ENCODE data around the gene LRRC18.

LRRC18 gene

DNA sequence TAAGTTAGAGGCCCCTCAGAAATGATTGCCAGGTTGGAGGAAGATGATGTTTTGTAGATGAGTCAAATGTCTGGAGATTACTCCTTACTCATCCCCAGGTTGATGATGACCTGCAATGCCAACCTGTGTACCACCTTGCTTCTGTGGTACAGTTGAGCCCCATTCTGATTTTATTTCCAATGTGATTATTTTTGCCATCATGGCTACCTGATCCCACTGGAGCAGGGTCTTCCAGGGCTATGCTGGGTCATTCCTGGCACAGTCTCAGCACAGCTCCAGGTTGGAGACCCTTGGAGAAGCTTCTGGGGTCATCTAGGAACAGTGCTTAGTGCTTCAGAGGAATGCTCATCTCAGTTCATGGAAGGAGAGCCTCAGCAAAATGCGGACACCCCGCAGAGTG lies 34.3 kb downstream of the LRRC18 start:
- no peak for DNase-seq

DNA sequence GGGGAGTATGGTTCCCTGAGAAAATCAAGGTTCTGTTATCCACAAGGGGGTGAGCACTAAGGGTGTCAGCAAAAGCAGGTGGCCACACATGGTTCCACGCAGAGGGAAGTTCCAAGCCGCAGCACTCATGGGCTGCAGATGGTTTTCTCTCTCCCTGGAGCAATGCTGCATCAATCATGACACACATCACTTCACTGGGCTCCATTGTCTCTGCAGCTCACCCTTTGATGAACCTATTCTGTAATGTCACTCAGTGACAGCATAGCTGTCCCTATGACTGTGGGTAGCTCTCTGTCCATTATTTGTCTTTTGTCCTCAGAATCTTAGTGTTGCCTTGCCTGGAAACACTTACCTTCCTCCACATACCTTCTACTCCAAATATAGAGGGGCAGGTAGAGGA lies 34.8 kb downstream of the LRRC18 start:
- DNase-seq, result no peak

DNA sequence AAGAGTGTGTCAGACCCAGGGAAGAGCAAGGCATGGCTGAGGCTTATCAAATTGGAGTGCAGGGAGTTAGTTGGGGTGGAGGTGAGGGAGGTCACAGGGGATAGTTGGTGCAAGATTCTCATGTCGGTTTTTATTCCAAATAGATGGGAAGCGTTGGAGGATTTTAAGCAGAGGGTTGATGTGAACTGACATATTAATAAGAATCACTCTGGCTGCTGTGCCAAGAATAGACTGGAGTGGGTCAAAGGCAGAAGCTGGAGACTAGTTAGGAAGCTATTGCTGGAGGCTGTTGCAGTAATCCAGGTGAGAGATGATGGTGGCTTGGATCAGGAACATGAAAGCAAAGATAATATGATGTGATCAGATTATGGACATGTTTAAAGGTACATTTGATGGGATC lies 36.5 kb downstream of the LRRC18 start:
- DNase-seq, result no peak

DNA sequence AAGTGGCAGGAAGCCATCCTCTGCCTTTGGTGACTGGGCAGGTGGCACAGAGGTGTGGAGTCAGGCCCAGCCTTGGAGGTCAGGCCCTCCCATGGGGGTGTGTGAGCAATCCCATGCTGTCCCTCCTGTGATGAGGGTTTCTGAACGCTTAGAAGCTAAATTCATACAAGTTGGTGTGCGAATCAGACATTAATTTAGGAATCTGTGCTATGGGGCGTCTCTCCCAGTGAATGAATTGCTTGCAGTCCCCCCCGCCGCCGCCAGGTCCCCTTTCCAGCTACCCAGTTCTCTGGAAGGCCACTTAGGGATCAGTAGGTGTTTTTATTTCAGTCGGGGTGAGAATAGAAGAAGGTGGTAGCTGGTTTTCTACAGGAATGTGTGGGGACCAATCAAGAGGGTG lies 37.5 kb downstream of the LRRC18 start:
- DNase-seq, result no peak

DNA sequence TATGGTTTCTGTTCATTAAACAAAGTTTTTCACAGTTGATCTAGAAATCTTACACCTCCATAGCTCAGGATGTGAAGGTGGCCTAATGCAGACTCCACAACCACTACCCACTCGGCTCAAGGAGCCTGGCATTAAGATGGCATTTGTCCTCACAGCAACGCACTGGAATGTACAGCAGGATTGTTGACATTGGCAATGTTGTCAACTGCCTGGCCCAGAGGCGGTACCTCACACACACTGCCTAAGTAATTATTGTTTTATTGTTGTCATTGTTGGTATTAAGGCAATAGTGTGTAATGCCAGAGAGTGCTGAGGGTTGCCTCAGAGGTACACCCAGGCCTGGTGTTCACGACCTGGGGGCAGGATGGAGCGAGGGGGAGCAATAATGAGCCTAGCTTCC lies 38.3 kb downstream of the LRRC18 start:
- no peak for DNase-seq

DNA sequence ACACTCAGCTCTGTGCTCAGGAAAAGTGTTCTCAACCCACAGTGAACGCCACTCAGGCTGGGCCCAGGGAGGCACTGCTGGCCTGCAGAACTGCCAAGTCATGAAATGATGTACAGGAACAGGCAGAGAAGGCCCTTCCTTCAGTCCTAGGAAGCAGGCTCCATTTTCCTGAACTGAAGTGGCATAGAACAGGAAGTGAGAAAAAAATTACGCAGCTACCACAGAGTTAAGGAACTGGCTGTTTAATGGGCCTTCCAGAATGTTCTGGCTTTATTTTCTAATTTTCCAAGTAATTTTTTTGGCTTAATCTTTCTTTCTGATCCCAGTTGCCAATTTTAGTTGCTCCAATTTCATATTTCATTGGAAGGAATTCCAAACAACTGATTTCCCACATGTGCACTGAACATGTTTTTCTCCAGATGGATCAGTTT lies 39.3 kb downstream of the LRRC18 start:
- no peak for DNase-seq

DNA sequence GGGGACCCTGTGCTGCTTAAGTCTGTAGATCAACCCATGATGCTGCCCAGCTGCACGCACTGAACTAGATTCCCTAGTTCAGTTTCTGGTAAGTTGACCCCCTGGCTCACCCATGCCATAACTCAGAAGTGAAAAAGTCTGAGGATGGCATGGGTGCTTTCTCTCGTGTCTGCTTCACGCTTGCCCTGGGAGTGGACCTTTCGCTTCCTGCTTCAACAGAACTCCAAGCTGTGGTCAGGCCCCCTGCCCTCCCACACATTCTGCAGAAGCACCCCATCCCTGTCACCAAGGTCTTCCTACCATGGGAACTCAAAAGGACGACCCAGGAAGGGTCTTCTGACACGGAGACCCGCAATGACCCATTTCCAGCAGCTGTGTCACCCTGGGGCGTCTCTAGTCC lies 39.9 kb downstream of the LRRC18 start:
- DNase-seq, result no peak

DNA sequence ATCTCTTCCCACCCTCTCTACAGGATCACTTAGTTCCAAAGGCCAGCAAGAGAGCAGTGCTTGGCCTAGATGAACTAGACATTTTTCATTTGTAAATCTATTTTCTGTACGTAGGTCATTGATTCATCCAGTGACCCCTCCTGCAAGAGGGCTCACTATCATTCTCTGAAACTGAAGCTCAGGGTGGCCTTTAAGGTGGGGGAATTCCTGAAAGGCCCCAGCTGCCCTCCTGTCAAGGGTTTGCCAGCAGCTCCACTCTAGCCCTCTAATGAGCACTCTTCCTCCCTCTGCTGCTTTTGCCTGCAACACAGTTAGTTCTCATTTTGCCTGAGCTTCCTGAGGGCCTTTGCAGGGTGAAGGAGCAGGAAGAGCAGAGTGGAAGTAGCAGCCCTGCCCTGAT lies 41.2 kb downstream of the LRRC18 start:
- DNase-seq, result no peak

DNA sequence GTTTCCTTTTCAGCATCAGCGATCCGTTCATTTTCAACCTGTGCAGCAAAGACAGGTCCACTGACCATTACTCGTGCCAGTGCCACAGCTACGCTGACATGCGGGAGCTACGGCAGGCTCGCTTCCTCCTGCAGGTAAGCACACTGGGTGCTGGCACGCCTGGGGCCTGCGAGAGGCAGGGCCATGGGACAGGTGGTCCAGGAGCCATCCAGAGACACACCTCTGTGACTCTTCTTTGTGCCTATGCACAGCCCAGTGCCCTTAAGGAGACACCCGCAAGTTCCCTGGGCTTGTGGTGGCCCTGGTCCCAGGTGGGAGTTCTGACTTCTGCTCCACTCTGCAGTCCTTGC lies 42.2 kb downstream of the LRRC18 start:
- DNase-seq, result no peak

DNA sequence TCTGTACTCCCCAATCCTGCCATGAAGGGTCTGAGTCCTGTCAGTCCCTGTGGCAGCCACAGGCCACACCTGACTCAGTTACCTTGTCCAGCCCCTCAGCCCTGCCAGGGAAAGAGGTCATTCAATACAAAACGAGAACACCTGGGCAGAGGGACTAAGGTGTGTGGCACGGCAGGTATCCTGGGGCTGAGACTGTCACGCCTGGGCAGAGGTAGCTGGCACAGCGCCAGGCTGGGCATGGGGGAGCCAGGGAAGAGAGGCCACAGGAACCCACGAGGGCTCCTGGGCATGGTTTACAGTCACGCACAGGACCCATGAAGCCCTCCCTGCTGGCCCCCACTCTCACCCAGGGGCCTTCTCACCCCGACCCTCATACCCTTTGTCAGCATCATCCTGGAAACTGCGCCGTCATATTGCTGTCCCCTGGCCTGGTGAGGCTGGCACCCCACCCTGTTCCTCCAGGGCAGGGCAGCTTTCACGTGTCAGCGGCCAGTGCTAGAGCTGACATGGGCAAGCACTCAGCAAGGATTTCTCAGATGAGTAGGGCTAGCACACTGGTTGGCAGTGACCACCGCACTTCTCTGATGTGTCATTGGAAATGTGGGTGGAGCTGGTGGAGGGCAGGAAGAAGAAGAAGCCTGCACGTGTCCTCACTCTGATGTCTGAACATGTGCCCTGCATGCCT lies 42.7 kb downstream of the LRRC18 start:
- DNase-seq, result no peak

DNA sequence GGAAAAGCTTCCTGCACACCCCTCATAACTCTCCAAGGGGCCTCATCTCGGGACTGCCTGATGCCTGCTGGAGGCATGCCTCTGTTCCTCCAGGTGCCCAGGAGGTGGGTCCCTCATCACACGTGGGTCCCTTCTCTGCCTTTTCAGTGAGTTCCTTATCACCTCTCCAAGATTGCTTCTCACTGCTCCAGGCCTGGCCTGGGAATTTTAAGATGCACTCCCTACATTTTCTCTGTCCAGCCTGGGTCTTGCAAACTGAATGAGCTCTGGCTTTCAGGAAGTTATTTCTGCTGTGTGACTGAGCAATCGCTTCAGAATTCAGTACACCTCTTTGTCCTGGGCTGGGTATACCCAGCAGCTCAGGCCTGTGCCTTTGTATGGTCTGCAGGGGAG lies 43.8 kb downstream of the LRRC18 start:
- DNase-seq, result no peak

DNA sequence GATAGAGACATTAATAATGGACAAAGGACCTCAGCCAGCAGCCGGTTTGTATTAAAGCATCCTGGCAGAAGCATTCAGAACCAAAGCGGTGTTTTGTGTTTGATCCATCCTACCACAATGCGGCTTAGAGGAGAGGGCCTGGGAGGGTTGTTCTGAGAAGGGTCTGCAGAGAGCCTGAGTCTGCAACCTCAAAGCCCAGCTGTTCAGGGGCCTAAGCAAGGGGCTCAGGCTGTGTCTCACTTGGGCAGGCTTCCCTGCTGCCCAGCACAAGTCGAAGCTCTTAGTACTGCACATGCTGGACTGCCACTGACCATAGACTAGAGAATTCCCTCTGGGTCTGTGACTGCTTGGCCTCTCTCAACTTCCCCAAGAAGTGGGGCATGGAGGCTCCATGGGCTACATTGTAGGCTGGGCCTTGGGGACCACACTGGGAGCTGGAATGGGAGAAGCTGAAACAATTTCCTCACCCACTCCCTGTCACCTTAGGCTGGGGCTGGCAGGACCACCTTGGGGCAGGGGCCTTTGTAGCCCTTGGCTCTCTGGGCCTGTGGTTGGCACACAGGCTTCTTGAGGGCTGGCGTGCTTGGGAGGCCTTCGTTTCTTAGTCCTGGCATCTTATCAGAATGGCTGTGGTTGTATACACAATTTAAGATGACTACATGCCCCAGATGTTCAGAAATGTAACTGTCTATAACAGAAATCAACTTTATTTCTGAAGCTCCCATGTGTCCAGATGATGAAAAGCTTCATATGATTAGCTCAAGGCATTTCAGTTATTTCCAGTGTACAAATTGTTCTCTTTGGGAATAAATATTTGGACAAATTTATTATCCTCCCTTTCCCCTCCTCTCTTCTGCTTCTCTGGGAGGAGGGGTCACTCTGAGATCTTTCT lies 44.5 kb downstream of the LRRC18 start:
- DNase-seq, result no peak

DNA sequence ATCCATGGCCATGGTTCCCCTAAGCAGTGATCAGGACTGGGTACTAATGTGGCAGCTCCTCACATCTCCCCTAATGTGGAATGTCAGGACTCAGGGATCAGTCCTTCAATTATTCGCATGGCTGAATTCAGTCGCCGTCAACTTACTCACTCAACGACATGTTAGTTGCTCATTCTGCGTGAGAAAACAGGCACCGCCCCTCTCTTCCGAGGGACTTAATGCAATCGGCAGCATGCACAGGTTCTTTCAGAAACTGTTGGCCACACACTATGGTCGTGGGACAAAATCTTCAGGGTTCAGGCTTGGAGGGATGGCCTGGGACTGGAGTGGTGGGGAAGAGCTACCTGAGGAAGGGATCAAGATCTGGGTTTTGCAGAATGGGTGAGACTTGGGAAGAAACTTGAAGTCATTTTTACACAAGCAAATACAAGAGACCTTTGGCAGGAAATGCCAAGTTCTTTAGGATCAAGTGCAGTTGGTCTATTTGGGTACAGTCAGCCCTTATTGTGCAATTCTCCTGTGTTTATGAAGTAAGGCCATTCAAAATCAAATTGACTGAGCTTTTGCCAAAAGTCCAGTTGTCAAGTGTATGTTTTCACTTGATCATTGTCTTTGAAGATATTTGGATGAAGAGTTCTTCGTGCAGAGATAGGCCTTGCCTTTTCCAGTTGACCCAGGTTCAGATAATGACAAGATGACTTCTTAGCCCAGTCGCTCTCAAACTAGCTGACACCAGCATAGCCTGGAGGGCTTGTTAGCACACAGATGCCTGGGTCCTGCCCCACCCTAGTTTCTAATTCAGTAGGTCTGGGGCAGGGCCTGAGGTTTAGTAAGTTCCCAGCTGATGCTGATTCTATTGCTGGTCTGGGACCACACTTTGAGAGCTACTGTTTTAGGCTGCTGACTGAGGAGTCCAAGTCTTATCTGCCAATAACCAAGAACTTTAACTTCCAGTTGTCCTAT lies 48.5 kb downstream of the LRRC18 start:
- DNase-seq, result no peak

DNA sequence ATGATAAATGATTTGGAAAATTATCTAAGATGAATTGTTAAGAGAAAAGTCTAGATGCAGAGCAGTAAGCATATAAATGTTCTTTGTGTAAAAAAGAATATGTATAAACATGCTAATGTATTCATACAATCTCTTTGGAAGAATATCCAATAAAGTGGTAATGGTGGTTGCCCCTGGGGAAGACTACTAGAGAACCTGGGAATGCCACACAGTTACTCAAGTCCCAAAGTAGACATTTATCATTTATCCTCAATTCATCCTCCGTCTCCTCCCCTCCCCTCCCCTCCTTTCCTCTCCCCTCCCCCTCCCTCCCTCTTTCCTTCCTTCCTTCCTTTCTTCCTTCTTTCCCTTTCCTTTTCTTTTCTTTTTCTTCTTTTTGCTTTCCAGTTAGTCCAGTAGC lies 51.7 kb downstream of the LRRC18 start:
- DNase-seq, result no peak

DNA sequence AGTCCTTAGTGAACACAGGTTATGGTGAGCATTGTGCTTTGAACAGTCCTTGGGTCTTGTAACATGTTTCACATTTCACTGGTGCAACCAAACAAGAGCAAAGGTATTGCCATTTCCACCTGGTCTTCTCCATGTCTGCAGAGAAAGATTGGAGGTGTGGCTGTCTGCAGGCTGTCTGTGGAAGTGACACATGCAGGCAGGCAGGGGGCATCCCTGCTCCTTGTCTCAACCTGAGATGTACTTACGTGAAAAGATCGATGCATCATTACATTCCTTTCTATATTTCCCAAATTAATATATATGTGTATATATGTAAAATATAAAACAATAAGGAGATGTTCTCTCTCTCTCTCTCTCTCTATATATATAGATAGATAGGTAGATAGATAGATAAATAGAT lies 54.3 kb downstream of the LRRC18 start:
- DNase-seq, result no peak

DNA sequence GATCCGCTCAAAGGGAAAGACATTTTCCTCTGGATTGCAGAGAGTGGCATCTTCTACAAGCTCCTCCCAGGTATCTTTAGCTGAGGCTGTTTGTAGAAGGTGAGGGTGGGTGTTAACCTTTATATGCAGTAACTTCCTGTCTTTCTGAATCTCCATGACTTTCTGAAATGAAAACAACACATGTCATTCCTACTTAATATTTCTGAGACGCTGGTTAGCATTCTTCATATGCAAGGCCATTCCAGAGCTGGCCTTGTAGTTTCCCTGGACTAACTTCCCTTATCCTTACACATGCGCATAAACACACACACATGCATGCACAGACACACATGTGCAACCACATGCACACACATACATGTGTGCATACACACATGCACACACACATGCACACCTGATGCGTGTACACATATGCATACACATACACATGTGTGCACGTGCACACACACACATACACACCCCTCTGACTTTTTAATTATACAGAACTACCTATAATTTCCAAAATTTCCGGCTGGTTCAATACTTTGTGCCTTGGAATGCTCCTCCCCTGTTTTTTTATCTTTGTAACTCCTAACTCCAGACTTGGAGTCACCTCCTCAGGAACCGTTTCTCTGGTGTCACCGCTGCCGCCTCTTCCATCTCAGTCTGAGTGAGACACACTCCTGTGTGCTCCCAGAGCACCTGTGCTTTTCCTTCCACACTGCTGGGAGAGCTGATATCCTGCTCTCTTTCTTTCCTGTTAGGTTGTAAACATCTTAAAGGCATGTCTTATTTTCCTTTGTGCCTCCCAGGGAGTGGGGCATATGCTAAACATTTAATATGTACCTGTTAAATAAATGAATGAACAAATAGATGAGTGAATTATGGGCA lies 55.2 kb downstream of the LRRC18 start:
- no peak for DNase-seq

DNA sequence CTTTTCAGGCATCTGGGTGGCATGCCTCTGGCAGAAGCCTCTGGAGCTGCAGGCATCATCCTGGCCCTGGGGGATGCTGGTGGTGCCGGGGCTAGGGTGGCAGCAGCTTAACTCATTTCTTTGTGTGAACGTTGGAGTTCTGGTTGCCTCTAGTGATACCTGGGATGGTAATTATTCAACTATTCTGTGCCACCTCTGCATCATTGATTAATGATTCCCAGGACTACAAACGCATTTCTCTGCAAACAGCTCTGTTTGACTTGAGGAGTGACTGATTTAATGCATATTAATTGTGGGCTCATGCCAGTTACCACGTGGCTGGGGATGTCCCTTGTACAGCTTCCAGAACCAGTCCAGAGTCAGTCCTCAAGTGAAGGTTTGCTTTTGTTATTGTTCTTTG lies 55.9 kb downstream of the LRRC18 start:
- no peak for DNase-seq

DNA sequence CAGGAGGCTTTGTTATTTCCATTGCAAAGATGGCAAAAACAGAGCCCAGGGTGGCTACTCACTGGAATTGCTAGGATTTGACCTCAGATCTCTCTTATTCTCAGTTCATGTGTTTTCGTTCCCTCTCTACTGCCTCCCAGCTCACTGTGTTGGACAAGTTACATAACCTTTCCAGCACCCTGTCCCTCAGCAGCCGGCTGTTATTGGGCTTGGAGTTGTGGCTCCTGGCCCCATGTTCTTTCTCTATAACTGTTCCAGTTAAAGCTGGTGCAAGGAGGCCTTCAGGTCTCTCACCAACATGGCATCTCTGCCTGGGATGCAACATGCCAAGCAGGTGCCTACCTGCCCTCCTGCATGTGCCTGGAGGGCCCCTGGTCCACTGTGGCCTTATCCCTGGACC lies 56.8 kb downstream of the LRRC18 start:
- DNase-seq, result no peak

DNA sequence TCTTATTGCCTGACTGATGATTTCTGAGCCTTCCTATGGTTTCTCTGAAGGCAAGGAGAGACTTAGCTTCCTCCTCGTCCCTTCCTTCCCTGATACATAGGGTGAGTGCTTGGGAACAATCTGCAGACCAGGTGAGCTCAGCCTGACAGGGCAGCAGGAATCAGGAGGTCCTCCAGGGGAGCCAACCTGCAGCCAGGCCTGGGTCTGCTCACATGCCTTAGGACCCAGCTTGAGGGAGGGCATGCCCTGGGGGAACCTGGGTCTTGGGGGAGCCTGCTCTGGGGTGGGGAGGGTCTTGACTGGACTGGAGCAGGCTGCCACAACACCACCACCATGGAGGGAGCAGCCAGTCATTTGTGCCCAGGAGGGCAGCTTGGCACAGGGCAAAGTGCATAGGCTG lies 57.7 kb downstream of the LRRC18 start:
- DNase-seq, result no peak

DNA sequence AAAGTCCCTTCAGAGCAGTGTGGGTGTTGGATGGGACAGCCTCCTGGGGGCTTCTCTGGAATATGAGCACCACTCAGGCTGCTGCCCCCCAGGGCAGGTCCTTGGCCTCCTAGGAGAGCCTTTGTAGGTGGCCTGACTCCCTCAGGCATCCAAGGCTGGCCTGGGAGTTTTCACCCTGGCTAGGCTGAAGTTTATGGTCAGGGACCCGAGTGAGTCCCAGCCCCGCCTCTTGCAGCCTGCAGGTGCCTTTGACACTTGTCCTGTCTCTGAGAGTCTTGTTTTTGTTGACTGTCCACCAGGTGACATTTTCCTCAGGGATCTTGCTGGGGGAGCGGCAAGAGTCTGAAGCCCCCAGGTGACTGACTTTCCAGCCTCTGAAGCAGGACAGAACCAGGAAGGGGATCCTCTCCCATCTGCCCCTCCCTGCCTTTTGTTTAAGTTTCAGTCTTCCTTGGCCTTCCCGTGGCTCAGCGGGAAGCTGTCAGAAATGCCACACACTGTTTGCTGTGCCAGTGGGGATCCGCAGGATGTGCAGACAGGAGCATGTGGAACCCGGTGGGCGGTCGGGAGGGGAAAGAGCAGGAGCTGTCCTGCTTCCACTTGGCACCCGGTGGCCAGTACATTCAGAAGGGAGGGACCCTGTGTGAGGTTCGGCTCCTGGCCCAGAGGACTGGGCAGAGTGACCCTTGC lies 59.5 kb downstream of the LRRC18 start:
- no peak for DNase-seq

DNA sequence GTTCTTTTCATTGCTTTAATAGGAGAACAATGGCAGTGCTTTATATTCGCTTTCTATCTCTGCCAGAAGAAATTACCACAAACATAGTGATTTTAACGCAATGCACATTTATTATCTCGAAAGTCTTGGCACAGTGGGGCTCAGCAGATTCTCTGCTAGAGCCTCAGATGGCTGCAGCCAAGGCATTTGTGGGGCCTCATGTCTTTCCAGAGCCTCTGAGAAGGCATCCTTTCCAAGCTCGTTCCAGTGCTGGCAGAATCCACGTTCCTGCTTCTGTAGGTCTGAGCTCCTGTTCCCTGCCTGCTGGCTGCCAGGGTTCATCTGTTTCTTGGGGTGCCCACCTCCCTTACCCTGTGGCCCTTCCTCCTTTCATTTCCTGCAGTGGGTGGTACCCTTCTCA lies 60.2 kb downstream of the LRRC18 start:
- no peak for DNase-seq

DNA sequence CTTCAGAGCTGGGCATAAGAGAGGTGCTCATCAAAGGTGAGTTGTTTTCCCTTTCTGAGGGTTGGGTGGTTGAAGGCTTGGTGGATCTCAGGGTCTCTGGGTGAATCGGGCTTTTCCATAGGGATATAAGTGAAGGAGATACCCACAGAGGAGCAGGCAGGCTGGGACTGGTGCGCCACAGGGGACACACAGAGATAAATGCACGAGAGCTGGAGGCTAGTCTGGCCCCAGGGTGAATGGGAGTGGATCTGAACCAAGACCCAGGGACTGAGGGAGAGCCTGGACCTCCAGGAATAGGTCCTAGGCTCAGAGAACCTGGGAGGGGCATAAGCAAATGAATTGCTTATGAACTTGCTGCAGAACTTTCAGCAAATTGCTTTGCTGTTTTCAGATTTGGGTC lies 61.5 kb downstream of the LRRC18 start:
- no peak for DNase-seq

Data from CD4-positive, alpha-beta T cell treated with Interleukin-17A for 1 hour (primary cell).